ENCODE data around the gene TBL1X.

The TBL1X gene

DNA sequence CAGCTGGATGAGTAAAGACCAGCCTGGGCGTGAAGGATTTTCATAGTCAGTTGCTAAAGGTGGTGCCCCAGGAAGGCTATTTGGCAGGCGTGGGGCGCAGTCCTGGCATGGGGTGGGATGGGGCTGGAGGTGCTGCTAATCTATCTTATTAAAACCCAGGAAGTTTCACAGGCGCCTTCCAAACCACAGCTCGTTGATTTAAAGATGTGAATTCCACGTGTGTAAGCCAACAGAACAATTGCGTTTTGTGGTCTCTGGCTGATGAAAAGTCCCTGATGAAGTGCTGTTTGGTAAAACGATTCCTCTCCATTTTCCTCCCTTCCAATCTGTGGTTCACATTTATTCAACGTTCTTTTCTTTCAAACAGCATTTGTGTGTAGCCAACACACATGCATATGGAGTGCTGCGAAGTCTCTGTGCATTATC is 105.0 kb downstream of the TBL1X start:
- Histone ChIP-seq H2BK12ac (ENCODE audit: low read length) (no peak overlapping the region), H2BK5ac (ENCODE audit: low read length) (no peak overlapping the region), H3K4ac (ENCODE audit: low read length) (no peak overlapping the region), H2BK120ac (ENCODE audit: low read depth, low read length) (no peak overlapping the region), H2AFZ (ENCODE audit: low read length) (no peak overlapping the region), H3K23ac (ENCODE audit: low read depth, low read length, poor library complexity) (no peak overlapping the region), H3K27me3 (ENCODE audit: control insufficient read depth in 3 of 3, insufficient read depth in 3 of 3, low read depth in 1 of 3, low read length in 3 of 3) (no peaks in the 10 kb centered on the region), H2AK5ac (ENCODE audit: low read depth, low read length) (no peak overlapping the region), H3K27ac (replicated peaks; ENCODE audit: low read length) (no peak overlapping the region), H2BK15ac (ENCODE audit: low read length) (no peak overlapping the region), H3K36me3 (replicated peaks in 1 of 2; ENCODE audit: control insufficient read depth in 2 of 2, insufficient read depth in 2 of 2, low read length in 2 of 2) (no peaks in the 10 kb centered on the region), H3K4me3 (ENCODE audit: low read length in 2 of 2) (no peak overlapping the region), H3K4me1 (ENCODE audit: control insufficient read depth in 2 of 2, insufficient read depth in 1 of 2, low read depth in 1 of 2, low read length in 2 of 2) (peaks cover 7 to 9% of the 10 kb centered on the region in 2 donors), H3K9me3 (replicated peaks in 1 of 2; ENCODE audit: control insufficient read depth in 2 of 2, insufficient read depth in 1 of 2, low read depth in 1 of 2, low read length in 2 of 2) (peaks cover 0 to 2% of the 10 kb centered on the region in 2 donors), H4K8ac (ENCODE audit: low read depth, low read length) (no peak overlapping the region), H4K91ac (ENCODE audit: low read depth, low read length, poor library complexity) (no peak overlapping the region), H3K79me1 (ENCODE audit: low read depth, low read length) (peaks cover 16% of the 10 kb centered on the region), H3K9ac (ENCODE audit: low read depth, low read length, poor library complexity) (no peak overlapping the region), H3K18ac (ENCODE audit: low read length) (no peak overlapping the region), H3K14ac (ENCODE audit: low read length) (no peak overlapping the region), H3K4me2 (ENCODE audit: insufficient read depth, low read length, poor library complexity, severe bottlenecking) (no peak overlapping the region)
- WGBS, 2 donors (ENCODE audit: extremely low coverage in 2 of 2, insufficient read length in 2 of 2, insufficient replicate concordance in 1 of 2) = no CpG with 5 or more reads among the region's 10 CpGs
- no peak for DNase-seq (ENCODE audit: low spot score)

DNA sequence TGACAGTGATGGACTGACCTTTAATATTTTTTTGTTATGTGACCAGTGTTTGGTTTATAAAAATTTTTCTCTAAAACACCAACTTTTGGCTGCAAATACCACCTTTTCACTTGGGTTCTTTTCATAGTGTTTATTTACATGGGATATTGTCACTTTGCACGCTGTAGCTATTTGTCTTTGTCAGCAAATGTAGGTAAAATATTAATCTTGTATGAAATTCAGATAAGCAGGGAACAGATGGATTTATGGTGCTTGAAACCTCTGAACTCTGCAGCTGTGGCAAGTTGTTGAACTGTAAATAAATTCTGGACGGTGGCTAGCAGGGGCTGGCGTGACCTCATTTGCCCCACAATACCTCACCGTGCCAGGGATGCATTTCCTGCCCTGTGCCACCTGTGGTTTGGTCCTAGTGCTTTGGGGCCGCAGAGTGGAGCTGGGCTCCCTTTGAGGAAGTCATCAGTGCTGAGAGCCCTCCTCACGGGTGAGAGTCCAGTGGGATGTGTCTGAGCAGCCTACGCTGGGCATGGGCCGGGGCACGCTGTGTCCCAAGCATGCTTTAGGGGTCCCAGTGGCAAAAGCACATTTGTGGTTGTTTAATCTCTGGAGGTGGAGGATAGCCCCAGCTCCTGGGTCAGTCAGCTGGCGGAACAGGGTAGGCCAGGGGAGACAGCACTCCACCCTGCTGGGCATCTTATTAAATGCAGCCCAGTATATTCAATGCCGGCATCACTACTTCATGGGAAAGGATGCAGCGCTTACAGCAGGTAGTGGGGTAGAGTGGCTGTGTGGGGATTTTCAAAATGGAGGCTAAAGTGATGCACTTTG is 108.6 kb downstream of the TBL1X start:
- no peak overlapping the region for H3K4me2 ChIP-seq (ENCODE audit: insufficient read depth, low read length, poor library complexity, severe bottlenecking)
- no peak overlapping the region for H3K23ac ChIP-seq (ENCODE audit: low read depth, low read length, poor library complexity)
- H2AK5ac ChIP-seq (ENCODE audit: low read depth, low read length) = no peak overlapping the region
- no peak overlapping the region for H3K4me3 ChIP-seq (ENCODE audit: low read length in 2 of 2)
- no peak overlapping the region for H2AFZ ChIP-seq (ENCODE audit: low read length)
- peaks cover 7 to 8% of the 10 kb centered on the region in 2 donors for H3K4me1 ChIP-seq (ENCODE audit: control insufficient read depth in 2 of 2, insufficient read depth in 1 of 2, low read depth in 1 of 2, low read length in 2 of 2)
- no peaks in the 10 kb centered on the region for H3K27me3 ChIP-seq (ENCODE audit: control insufficient read depth in 3 of 3, insufficient read depth in 3 of 3, low read depth in 1 of 3, low read length in 3 of 3)
- peaks cover 5% of the 10 kb centered on the region for H3K79me1 ChIP-seq (ENCODE audit: low read depth, low read length)
- H3K18ac ChIP-seq (ENCODE audit: low read length) = no peak overlapping the region
- H4K91ac ChIP-seq (ENCODE audit: low read depth, low read length, poor library complexity) = no peak overlapping the region
- no peak overlapping the region for H2BK120ac ChIP-seq (ENCODE audit: low read depth, low read length)
- no peak overlapping the region for H2BK15ac ChIP-seq (ENCODE audit: low read length)
- no peak overlapping the region for H3K27ac ChIP-seq (replicated peaks; ENCODE audit: low read length)
- WGBS, 2 donors (ENCODE audit: extremely low coverage in 2 of 2, insufficient read length in 2 of 2, insufficient replicate concordance in 1 of 2) = no CpG with 5 or more reads among the region's 12 CpGs
- DNase-seq (ENCODE audit: low spot score) = no peak
- no peak overlapping the region for H3K9ac ChIP-seq (ENCODE audit: low read depth, low read length, poor library complexity)
- no peak overlapping the region for H4K8ac ChIP-seq (ENCODE audit: low read depth, low read length)
- no peak overlapping the region for H3K14ac ChIP-seq (ENCODE audit: low read length)
- no peak overlapping the region for H3K4ac ChIP-seq (ENCODE audit: low read length)
- H3K9me3 ChIP-seq (replicated peaks in 1 of 2; ENCODE audit: control insufficient read depth in 2 of 2, insufficient read depth in 1 of 2, low read depth in 1 of 2, low read length in 2 of 2) = peaks cover 0 to 2% of the 10 kb centered on the region in 2 donors
- H3K36me3 ChIP-seq (replicated peaks in 1 of 2; ENCODE audit: control insufficient read depth in 2 of 2, insufficient read depth in 2 of 2, low read length in 2 of 2) = no peaks in the 10 kb centered on the region
- no peak overlapping the region for H2BK5ac ChIP-seq (ENCODE audit: low read length)
- no peak overlapping the region for H2BK12ac ChIP-seq (ENCODE audit: low read length)

DNA sequence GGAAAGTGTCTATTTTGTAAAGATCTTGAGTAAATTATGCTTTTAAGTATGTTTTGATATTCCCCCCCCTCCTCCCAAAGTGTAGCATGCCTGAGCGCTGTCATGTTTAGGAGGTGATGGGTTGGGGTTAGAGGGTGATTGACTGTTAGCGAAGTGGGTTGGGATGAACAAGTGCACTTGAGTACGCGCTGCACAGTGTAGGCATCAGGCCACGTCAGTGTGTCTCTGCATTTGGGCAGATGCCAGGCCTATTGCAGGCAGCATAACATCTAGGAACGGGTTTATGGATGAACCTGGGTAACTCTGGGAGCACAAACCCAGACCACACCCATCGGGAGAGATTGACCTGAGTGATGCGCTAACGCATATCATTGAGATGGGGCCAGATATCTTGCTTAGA is 111.2 kb downstream of the TBL1X start:
- Histone ChIP-seq H3K9me3 (replicated peaks in 1 of 2; ENCODE audit: control insufficient read depth in 2 of 2, insufficient read depth in 1 of 2, low read depth in 1 of 2, low read length in 2 of 2) (no peaks in the 10 kb centered on the region), H4K91ac (ENCODE audit: low read depth, low read length, poor library complexity) (no peak overlapping the region), H3K14ac (ENCODE audit: low read length) (no peak overlapping the region), H2AFZ (ENCODE audit: low read length) (no peak overlapping the region), H3K4ac (ENCODE audit: low read length) (no peak overlapping the region), H3K4me1 (ENCODE audit: control insufficient read depth in 2 of 2, insufficient read depth in 1 of 2, low read depth in 1 of 2, low read length in 2 of 2) (peaks cover 2 to 7% of the 10 kb centered on the region in 2 donors), H3K79me1 (ENCODE audit: low read depth, low read length) (peaks cover 2% of the 10 kb centered on the region), H2BK12ac (ENCODE audit: low read length) (no peak overlapping the region), H3K9ac (ENCODE audit: low read depth, low read length, poor library complexity) (no peak overlapping the region), H2BK15ac (ENCODE audit: low read length) (no peak overlapping the region), H3K27me3 (ENCODE audit: control insufficient read depth in 3 of 3, insufficient read depth in 3 of 3, low read depth in 1 of 3, low read length in 3 of 3) (no peaks in the 10 kb centered on the region), H3K18ac (ENCODE audit: low read length) (no peak overlapping the region), H3K23ac (ENCODE audit: low read depth, low read length, poor library complexity) (no peak overlapping the region), H4K8ac (ENCODE audit: low read depth, low read length) (no peak overlapping the region), H2BK5ac (ENCODE audit: low read length) (no peak overlapping the region), H3K4me2 (ENCODE audit: insufficient read depth, low read length, poor library complexity, severe bottlenecking) (no peak overlapping the region), H2BK120ac (ENCODE audit: low read depth, low read length) (no peak overlapping the region), H2AK5ac (ENCODE audit: low read depth, low read length) (no peak overlapping the region), H3K27ac (replicated peaks; ENCODE audit: low read length) (no peak overlapping the region), H3K4me3 (ENCODE audit: low read length in 2 of 2) (no peak overlapping the region), H3K36me3 (replicated peaks in 1 of 2; ENCODE audit: control insufficient read depth in 2 of 2, insufficient read depth in 2 of 2, low read length in 2 of 2) (no peaks in the 10 kb centered on the region)
- DNase-seq (ENCODE audit: low spot score) = no peak
- no CpG with 5 or more reads among the region's 9 CpGs for WGBS, 2 donors (ENCODE audit: extremely low coverage in 2 of 2, insufficient read length in 2 of 2, insufficient replicate concordance in 1 of 2)

DNA sequence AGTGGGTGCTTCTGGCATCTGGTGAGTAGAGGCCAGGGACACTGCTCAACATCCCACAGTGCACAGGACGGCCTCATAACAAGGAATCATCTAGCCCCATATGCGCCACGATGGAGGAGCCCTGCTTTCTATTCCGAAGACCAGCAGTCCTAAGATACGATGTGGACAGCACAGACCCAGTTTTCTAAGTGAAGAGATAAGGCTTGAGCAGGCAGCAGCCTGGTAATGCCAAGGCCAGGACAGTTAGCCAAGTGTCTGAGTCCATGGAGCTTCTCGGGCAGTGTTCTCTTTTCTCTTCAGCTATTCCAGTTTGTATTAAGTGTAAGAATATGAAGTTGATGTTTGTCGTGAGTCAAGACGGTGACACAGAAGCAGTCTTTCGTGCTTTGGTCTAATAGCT is 112.7 kb downstream of the TBL1X start:
- Histone ChIP-seq H3K18ac (ENCODE audit: low read length) (no peak overlapping the region), H3K4ac (ENCODE audit: low read length) (no peak overlapping the region), H3K23ac (ENCODE audit: low read depth, low read length, poor library complexity) (no peak overlapping the region), H4K8ac (ENCODE audit: low read depth, low read length) (no peak overlapping the region), H2AK5ac (ENCODE audit: low read depth, low read length) (no peak overlapping the region), H3K4me2 (ENCODE audit: insufficient read depth, low read length, poor library complexity, severe bottlenecking) (no peak overlapping the region), H3K9ac (ENCODE audit: low read depth, low read length, poor library complexity) (no peak overlapping the region), H3K4me3 (ENCODE audit: low read length in 2 of 2) (no peak overlapping the region), H3K4me1 (ENCODE audit: control insufficient read depth in 2 of 2, insufficient read depth in 1 of 2, low read depth in 1 of 2, low read length in 2 of 2) (peaks cover 6 to 13% of the 10 kb centered on the region in 2 donors), H4K91ac (ENCODE audit: low read depth, low read length, poor library complexity) (no peak overlapping the region), H2AFZ (ENCODE audit: low read length) (no peak overlapping the region), H3K14ac (ENCODE audit: low read length) (no peak overlapping the region), H2BK120ac (ENCODE audit: low read depth, low read length) (no peak overlapping the region), H2BK15ac (ENCODE audit: low read length) (no peak overlapping the region), H3K9me3 (replicated peaks in 1 of 2; ENCODE audit: control insufficient read depth in 2 of 2, insufficient read depth in 1 of 2, low read depth in 1 of 2, low read length in 2 of 2) (no peaks in the 10 kb centered on the region), H2BK5ac (ENCODE audit: low read length) (no peak overlapping the region), H3K27me3 (ENCODE audit: control insufficient read depth in 3 of 3, insufficient read depth in 3 of 3, low read depth in 1 of 3, low read length in 3 of 3) (no peaks in the 10 kb centered on the region), H3K27ac (replicated peaks; ENCODE audit: low read length) (no peak overlapping the region), H3K36me3 (replicated peaks in 1 of 2; ENCODE audit: control insufficient read depth in 2 of 2, insufficient read depth in 2 of 2, low read length in 2 of 2) (no peaks in the 10 kb centered on the region), H2BK12ac (ENCODE audit: low read length) (no peak overlapping the region), H3K79me1 (ENCODE audit: low read depth, low read length) (peaks cover 2% of the 10 kb centered on the region)
- DNase-seq (ENCODE audit: low spot score) = no peak
- WGBS, 2 donors (ENCODE audit: extremely low coverage in 2 of 2, insufficient read length in 2 of 2, insufficient replicate concordance in 1 of 2) = no CpG with 5 or more reads among the region's 9 CpGs

Data from neuronal stem cell (in vitro differentiated cells).